HEK293T (cell line): Measurements from ENCODE around the gene SLC24A2.

Experiments used
- CTCF ChIA-PET: fragments of 350-600 bp; formaldehyde crosslinking; extraction: SDS; loops from one replicate; lab custom pipeline; 2021; ENCODE audit warnings: antibody characterized with exemption, inconsistent platforms; lab: Yijun Ruan, JAX
- POLR2A ChIA-PET: fragments of 350-600 bp; formaldehyde crosslinking; extraction: SDS; loops from one replicate; lab custom pipeline; 2020; ENCODE audit warnings: antibody characterized with exemption, inconsistent platforms; lab: Yijun Ruan, JAX
- DNase-seq: peaks from one replicate; pipeline ENCODE4 v3.0.0; 2012; ENCODE audit warnings: mixed read lengths; ENCODE audit errors: extremely low spot score
- ARNT ChIP-seq: fragments of 450-650 bp; IDR thresholded peaks from 2 replicates; pipeline ENCODE4 v1.6.1; 2017; ENCODE audit warnings: mild to moderate bottlenecking
- BHLHE40 ChIP-seq: fragments of 450-650 bp; IDR thresholded peaks from 2 replicates; pipeline ENCODE4 v1.6.1; 2016; ENCODE audit warnings: mild to moderate bottlenecking, moderate library complexity, borderline replicate concordance
- CTBP1 ChIP-seq: fragments of 450-650 bp; IDR thresholded peaks from 2 replicates; pipeline ENCODE4 v1.6.1; 2016; ENCODE audit warnings: borderline replicate concordance
- ELF4 ChIP-seq: fragments of 450-650 bp; IDR thresholded peaks from 2 replicates; pipeline ENCODE4 v1.6.1; 2017; ENCODE audit warnings: antibody characterized with exemption
- FOXA1 ChIP-seq: fragments of 450-650 bp; IDR thresholded peaks from 2 replicates; pipeline ENCODE4 v1.6.1; 2016; ENCODE audit warnings: mild to moderate bottlenecking
- FOXK2 ChIP-seq: fragments of 450-650 bp; IDR thresholded peaks from 2 replicates; pipeline ENCODE4 v1.6.1; 2016; ENCODE audit warnings: mild to moderate bottlenecking
- FOXM1 ChIP-seq: fragments of 450-650 bp; IDR thresholded peaks from 2 replicates; pipeline ENCODE4 v1.6.1; 2017; ENCODE audit warnings: mild to moderate bottlenecking, borderline replicate concordance
- HDGF ChIP-seq: fragments of 450-650 bp; IDR thresholded peaks from 2 replicates; pipeline ENCODE4 v1.6.1; 2017; ENCODE audit warnings: antibody characterized with exemption, borderline replicate concordance
- L3MBTL2 ChIP-seq: fragments of 450-650 bp; conservative IDR thresholded peaks from 2 replicates; pipeline ENCODE4 v1.6.1; 2016; ENCODE audit warnings: mild to moderate bottlenecking
- LEF1 ChIP-seq: fragments of 450-650 bp; IDR thresholded peaks from 2 replicates; pipeline ENCODE4 v1.6.1; 2017; ENCODE audit warnings: mild to moderate bottlenecking, borderline replicate concordance
- NFRKB ChIP-seq: fragments of 450-650 bp; IDR thresholded peaks from 2 replicates; pipeline ENCODE4 v1.6.1; 2016; ENCODE audit warnings: mild to moderate bottlenecking, moderate library complexity
- PKNOX1 ChIP-seq: fragments of 450-650 bp; IDR thresholded peaks from 2 replicates; pipeline ENCODE4 v1.6.1; 2016
- SP1 ChIP-seq: fragments of 450-650 bp; IDR thresholded peaks from 2 replicates; pipeline ENCODE4 v1.6.1; 2017
- SUZ12 ChIP-seq: fragments of 450-650 bp; IDR thresholded peaks from 2 replicates; pipeline ENCODE4 v1.6.1; 2016; ENCODE audit warnings: mild to moderate bottlenecking
- TARDBP ChIP-seq: fragments of 450-650 bp; IDR thresholded peaks from 2 replicates; pipeline ENCODE4 v1.6.1; 2016
- ZNF384 ChIP-seq: fragments of 450-650 bp; IDR thresholded peaks from 2 replicates; pipeline ENCODE4 v1.6.1; 2016

The SLC24A2 gene

GRCh38 chr9:19757745-19758144 is 31.1 kb downstream of the SLC24A2 start:
- ChIA-PET CTCF (no interaction called here), POLR2A (no interaction called here)
- TF ChIP-seq ZNF384 (no peak), ARNT (no peak), BHLHE40 (no peak), CTBP1 (no peak)

GRCh38 chr9:19754921-19755320 is 33.9 kb downstream of the SLC24A2 start:
- POLR2A ChIA-PET: no interaction called here
- CTCF ChIA-PET: no interaction called here
- no peak for TF ChIP-seq FOXK2
- TF ChIP-seq LEF1: no peak
- no peak for DNase-seq

More at GRCh38 chr9:19757745-19758144, 31.1 kb downstream of the SLC24A2 start:
- DNase-seq: no peak

- CTCF ChIA-PET: no interaction called here
- POLR2A ChIA-PET: no interaction called here
- DNase-seq: no peak
- no peak for TF ChIP-seq FOXM1
- TF ChIP-seq FOXA1: no peak
- TF ChIP-seq HDGF: no peak
- TF ChIP-seq FOXK2: no peak
- no peak for TF ChIP-seq L3MBTL2
- no peak for TF ChIP-seq PKNOX1
- TF ChIP-seq ZNF384: no peak
- no peak for TF ChIP-seq SUZ12
- TF ChIP-seq LEF1: no peak
- TF ChIP-seq SP1: no peak
- no peak for TF ChIP-seq ARNT
- TF ChIP-seq TARDBP: no peak
- TF ChIP-seq NFRKB: no peak
- TF ChIP-seq CTBP1: no peak
Observed at GRCh38 chr9:19748278-19749126, 40.3 kb downstream of the SLC24A2 start.

GRCh38 chr9:19746223-19746622 is 42.6 kb downstream of the SLC24A2 start:
- POLR2A ChIA-PET: no interaction called here
- DNase-seq: no peak
- TF ChIP-seq HDGF: no peak
- no peak for TF ChIP-seq TARDBP
- no peak for TF ChIP-seq NFRKB
- no peak for TF ChIP-seq FOXM1
- no peak for TF ChIP-seq ELF4
- TF ChIP-seq FOXA1: no peak
- no peak for TF ChIP-seq LEF1

GRCh38 chr9:19741178-19741577 is 47.7 kb downstream of the SLC24A2 start:
- ChIA-PET CTCF (no interaction called here), POLR2A (no interaction called here)
- no peak for DNase-seq
- no peak for TF ChIP-seq TARDBP
- no peak for TF ChIP-seq BHLHE40
- TF ChIP-seq FOXA1: no peak

More at GRCh38 chr9:19746223-19746622, 42.6 kb downstream of the SLC24A2 start:
- CTCF ChIA-PET: no interaction called here
